ENCODE results near the gene SUMO4. TPM values are rescaled to one million over a fixed set of nuclear protein-coding genes. Genes with fewer than 3 reads are reported as not detected.
A peak's percentile ranks its signal among the peaks of the same experiment; 100 is the strongest.

SUMO4 gene
- 62.8 and 68.0 TPM in 2 replicates for total RNA-seq (2013; cell fraction: nucleolus; rRNA removed)
- total RNA-seq (2014; rRNA removed): 2.0 and 3.3 TPM in 2 replicates
- 5.3 and 5.6 TPM in 2 replicates for total RNA-seq (2014; rRNA removed; fragmentation: Illumina TruSeq; extraction: Trizol)
- total RNA-seq (2021): 1.6 and 2.1 TPM in 2 replicates
- polyA plus RNA-seq (2011; ENCODE audit: low read depth): 0.39 TPM
- polyA plus RNA-seq (2011; rRNA removed): 1.0 and 1.3 TPM in 2 replicates
- 0.04 and 0.08 TPM in 2 replicates for polyA plus RNA-seq (2011; cell fraction: cytosol; rRNA removed)
- 3.7 and 4.1 TPM in 2 replicates for polyA plus RNA-seq (2011; cell fraction: nucleus; rRNA removed)
- polyA plus RNA-seq (2012): 0.49 and 0.60 TPM in 2 replicates
- polyA plus RNA-seq (2014; fragmentation: Illumina TruSeq; extraction: Trizol): 0.38 and 0.68 TPM in 2 replicates
- under 1 TPM; 0.07 to 0.69 TPM for polyA plus RNA-seq (2014; fragmentation: Nextera tagmentation; extraction: Ambion mirVana)
- polyA plus RNA-seq (2014; rRNA removed): 0.67 TPM in 1 of 2 replicates, not detected in the other
- 1 to 10 TPM; 1.0 to 2.1 TPM for polyA plus RNA-seq (2016; fragmentation: Nextera tagmentation; extraction: Ambion mirVana)
- 11.5 and 13.2 TPM in 2 replicates for polyA minus RNA-seq (2011; rRNA and poly(A)+ RNA removed)
- polyA minus RNA-seq (2011; cell fraction: cytosol; rRNA and poly(A)+ RNA removed): 0.94 TPM in 1 of 2 replicates, not detected in the other
- polyA minus RNA-seq (2011; cell fraction: nucleus; rRNA and poly(A)+ RNA removed): 14.1 and 21.4 TPM in 2 replicates
- percentile 96 among the genes with signal in this experiment for Bru-seq, nascent RNA
- percentile 77 among the genes with signal in this experiment for BruChase-seq, experiment 1, labeled RNA remaining after a 6-hour chase
- percentile 75 among the genes with signal in this experiment for BruChase-seq, experiment 2, labeled RNA remaining after a 2-hour chase
- long read RNA-seq, experiment 1, partial matches to known transcripts: 0 of 1 reads
- long read RNA-seq, experiment 1, other reads (novel, unspliced or antisense): 0 of 1 reads
- long read RNA-seq, experiment 2: 0 reads

DNA sequence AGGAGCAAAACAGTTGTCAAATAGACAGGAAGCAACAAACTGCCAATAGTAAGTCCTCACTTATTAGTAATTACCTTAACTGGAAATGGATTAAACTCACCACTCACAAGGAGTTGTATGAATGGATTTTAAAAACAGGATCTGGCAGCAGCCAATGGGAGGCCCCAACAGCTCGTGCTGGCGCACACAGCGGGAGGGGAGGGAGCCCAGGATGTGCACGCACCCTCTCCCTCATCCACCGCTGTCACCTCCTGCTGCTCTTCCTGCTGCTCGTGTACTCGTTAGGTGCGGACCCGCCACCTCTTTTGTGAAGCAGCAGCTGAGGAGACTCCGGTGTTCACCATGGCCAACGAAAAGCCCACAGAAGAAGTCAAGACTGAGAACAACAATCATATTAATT, at the start of gene SUMO4:
SUMO4 (plus strand) TSS at position 213 of the 400 bp plus-strand sequence; CDS start at position 343, 130 bp downstream.
- FAIRE-seq: no peak
- H3K4me3 ChIP-seq: no peak within 1 kb of the TSS
- no peaks in the 10 kb centered on the region for H3K4me1 ChIP-seq (ENCODE audit: control insufficient read depth, insufficient read depth, low read length)
- H3K27ac ChIP-seq (ENCODE audit: control insufficient read depth, insufficient read depth): no peak within 1 kb of the TSS
- no TSS peak for BruUV-seq (replicated peaks)
- in situ Hi-C loops (cut with MboI) (no loop called here), intact Hi-C loops (cut with micrococcal nuclease; ENCODE audit: unreplicated experiment) (no loop called here)
- DNase-seq (ENCODE audit: low read depth, low spot score): no peak
- POLR2A ChIA-PET: no interaction called here
- no peak within 1 kb of the TSS for H3K4me2 ChIP-seq (ENCODE audit: control insufficient read depth, insufficient read depth)
- RAD21 ChIA-PET (ENCODE audit: unreplicated experiment): no interaction called here
- H3K9me3 ChIP-seq (replicated peaks; ENCODE audit: control insufficient read depth, insufficient read depth, low read length): no peaks in the 10 kb centered on the region; the same call in 2 of the 3 replicates
- SMC1A ChIA-PET (ENCODE audit: uncharacterized antibody, unreplicated experiment): no interaction called here
- no peak within 1 kb of the TSS for H2AFZ ChIP-seq (ENCODE audit: control insufficient read depth, low read depth, low read length)
- H3K27me3 ChIP-seq (replicated peaks in 1 of 2; ENCODE audit: control insufficient read depth in 2 of 2, insufficient read depth in 2 of 2, low read length in 1 of 2): no peaks in the 10 kb centered on the region
- no peaks in the 10 kb centered on the region; the same call in 1 of the 2 replicates for H4K20me1 ChIP-seq (ENCODE audit: control insufficient read depth, insufficient read depth)
- CTCF ChIA-PET: no interaction called here
- ATAC-seq: no peak
- WGBS (ENCODE audit: insufficient coverage, insufficient replicate concordance, low lambda C conversion rate, missing lambda C conversion rate): 97% methylated on average over 11 of the region's 11 CpGs
- TF ChIP-seq TAF1 (IDR thresholded peaks at IDR 0.05; ENCODE audit: borderline replicate concordance, low read depth, low read length) (no peak), EZH2 (IDR thresholded peaks at IDR 0.05; ENCODE audit: borderline replicate concordance, control insufficient read depth, low read depth, low read length) (no peak), HCFC1 (IDR thresholded peaks at IDR 0.05; ENCODE audit: low read length) (no peak), NBN (IDR thresholded peaks at IDR 0.05) (no peak), BACH1 (IDR thresholded peaks at IDR 0.05; ENCODE audit: borderline replicate concordance) (no peak), ZNF622 (IDR thresholded peaks at IDR 0.05) (no peak), CHD2 (IDR thresholded peaks at IDR 0.05; ENCODE audit: borderline replicate concordance, low read depth, low read length) (no peak), CBFB (IDR thresholded peaks at IDR 0.05; ENCODE audit: low read depth) (no peak), GABPA (IDR thresholded peaks at IDR 0.05; ENCODE audit: low read depth) (no peak), ATF7 (IDR thresholded peaks at IDR 0.05; ENCODE audit: low read depth) (no peak)
- TF ChIP-seq, protein P1, sequence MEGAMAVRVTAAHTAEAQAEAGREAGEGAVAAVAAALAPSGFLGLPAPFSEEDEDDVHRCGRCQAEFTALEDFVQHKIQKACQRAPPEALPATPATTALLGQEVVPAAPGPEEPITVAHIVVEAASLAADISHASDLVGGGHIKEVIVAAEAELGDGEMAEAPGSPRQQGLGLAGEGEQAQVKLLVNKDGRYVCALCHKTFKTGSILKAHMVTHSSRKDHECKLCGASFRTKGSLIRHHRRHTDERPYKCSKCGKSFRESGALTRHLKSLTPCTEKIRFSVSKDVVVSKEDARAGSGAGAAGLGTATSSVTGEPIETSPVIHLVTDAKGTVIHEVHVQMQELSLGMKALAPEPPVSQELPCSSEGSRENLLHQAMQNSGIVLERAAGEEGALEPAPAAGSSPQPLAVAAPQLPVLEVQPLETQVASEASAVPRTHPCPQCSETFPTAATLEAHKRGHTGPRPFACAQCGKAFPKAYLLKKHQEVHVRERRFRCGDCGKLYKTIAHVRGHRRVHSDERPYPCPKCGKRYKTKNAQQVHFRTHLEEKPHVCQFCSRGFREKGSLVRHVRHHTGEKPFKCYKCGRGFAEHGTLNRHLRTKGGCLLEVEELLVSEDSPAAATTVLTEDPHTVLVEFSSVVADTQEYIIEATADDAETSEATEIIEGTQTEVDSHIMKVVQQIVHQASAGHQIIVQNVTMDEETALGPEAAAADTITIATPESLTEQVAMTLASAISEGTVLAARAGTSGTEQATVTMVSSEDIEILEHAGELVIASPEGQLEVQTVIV (IDR thresholded peaks at IDR 0.05; ENCODE audit: borderline replicate concordance, partially characterized antibody): no peak
- TF ChIP-seq, protein P2, sequence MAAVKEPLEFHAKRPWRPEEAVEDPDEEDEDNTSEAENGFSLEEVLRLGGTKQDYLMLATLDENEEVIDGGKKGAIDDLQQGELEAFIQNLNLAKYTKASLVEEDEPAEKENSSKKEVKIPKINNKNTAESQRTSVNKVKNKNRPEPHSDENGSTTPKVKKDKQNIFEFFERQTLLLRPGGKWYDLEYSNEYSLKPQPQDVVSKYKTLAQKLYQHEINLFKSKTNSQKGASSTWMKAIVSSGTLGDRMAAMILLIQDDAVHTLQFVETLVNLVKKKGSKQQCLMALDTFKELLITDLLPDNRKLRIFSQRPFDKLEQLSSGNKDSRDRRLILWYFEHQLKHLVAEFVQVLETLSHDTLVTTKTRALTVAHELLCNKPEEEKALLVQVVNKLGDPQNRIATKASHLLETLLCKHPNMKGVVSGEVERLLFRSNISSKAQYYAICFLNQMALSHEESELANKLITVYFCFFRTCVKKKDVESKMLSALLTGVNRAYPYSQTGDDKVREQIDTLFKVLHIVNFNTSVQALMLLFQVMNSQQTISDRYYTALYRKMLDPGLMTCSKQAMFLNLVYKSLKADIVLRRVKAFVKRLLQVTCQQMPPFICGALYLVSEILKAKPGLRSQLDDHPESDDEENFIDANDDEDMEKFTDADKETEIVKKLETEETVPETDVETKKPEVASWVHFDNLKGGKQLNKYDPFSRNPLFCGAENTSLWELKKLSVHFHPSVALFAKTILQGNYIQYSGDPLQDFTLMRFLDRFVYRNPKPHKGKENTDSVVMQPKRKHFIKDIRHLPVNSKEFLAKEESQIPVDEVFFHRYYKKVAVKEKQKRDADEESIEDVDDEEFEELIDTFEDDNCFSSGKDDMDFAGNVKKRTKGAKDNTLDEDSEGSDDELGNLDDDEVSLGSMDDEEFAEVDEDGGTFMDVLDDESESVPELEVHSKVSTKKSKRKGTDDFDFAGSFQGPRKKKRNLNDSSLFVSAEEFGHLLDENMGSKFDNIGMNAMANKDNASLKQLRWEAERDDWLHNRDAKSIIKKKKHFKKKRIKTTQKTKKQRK (IDR thresholded peaks at IDR 0.05; ENCODE audit: low read depth, low read length): no peak
- H3K79me2 ChIP-seq (ENCODE audit: control insufficient read depth, insufficient read depth, low read length): no peaks in the 10 kb centered on the region; the same call in 1 of the 2 replicates
- peaks cover 4 to 35% of the 10 kb centered on the region in 2 experiments for H3K36me3 ChIP-seq (ENCODE audit: control insufficient read depth in 2 of 2, insufficient read depth in 2 of 2, low read length in 1 of 2)
- H3K9ac ChIP-seq (ENCODE audit: control insufficient read depth, insufficient read depth, low read length): no peak within 1 kb of the TSS
